Hematopoietic multipotent progenitor cell treated with erythropoietin and hydrocortisone succinate and interleukin-3 and kit ligand, for 4 days (in vitro differentiated cells): ENCODE measurements around the gene GALNT2.

Experiments
- DNase-seq: peaks from one replicate; pipeline ENCODE4 v3.0.0-alpha.2; 2015

Gene GALNT2

GRCh38 chr1:230073371-230074035 lies 6.5 kb downstream of the GALNT2 start:
- DNase-seq = peak; percentile 54

GRCh38 chr1:230074270-230074669 lies 7.2 kb downstream of the GALNT2 start:
- DNase-seq = peak; percentile 25

GRCh38 chr1:230074762-230075161 lies 7.7 kb downstream of the GALNT2 start:
- no peak for DNase-seq

- DNase-seq = peak; percentile 20
Measured at GRCh38 chr1:230076121-230076520, 9.1 kb downstream of the GALNT2 start.

- no peak for DNase-seq
Measured at GRCh38 chr1:230077011-230077410, 10.0 kb downstream of the GALNT2 start.

GRCh38 chr1:230077436-230078213 lies 10.6 kb downstream of the GALNT2 start:
- no peak for DNase-seq

- DNase-seq = no peak
Measured at GRCh38 chr1:230079199-230080024, 12.4 kb downstream of the GALNT2 start.

GRCh38 chr1:230080822-230081221 lies 13.8 kb downstream of the GALNT2 start:
- DNase-seq = no peak

- no peak for DNase-seq
Measured at GRCh38 chr1:230081751-230082150, 14.7 kb downstream of the GALNT2 start.

- DNase-seq = no peak
Measured at GRCh38 chr1:230082211-230082610, 15.2 kb downstream of the GALNT2 start.

- DNase-seq = no peak
Measured at GRCh38 chr1:230083053-230083452, 16.0 kb downstream of the GALNT2 start.

- DNase-seq = no peak
Measured at GRCh38 chr1:230083746-230084407, 16.8 kb downstream of the GALNT2 start.

GRCh38 chr1:230084408-230085177 lies 17.6 kb downstream of the GALNT2 start:
- peak; percentile 68 for DNase-seq

GRCh38 chr1:230085178-230085515 lies 18.1 kb downstream of the GALNT2 start:
- no peak for DNase-seq

- DNase-seq = no peak
Measured at GRCh38 chr1:230086151-230086550, 19.1 kb downstream of the GALNT2 start.

GRCh38 chr1:230087028-230087716 lies 20.1 kb downstream of the GALNT2 start:
- DNase-seq = peak; percentile 45

- DNase-seq = no peak
Measured at GRCh38 chr1:230087717-230088105, 20.7 kb downstream of the GALNT2 start.

GRCh38 chr1:230090194-230090711 lies 23.2 kb downstream of the GALNT2 start:
- DNase-seq = no peak

GRCh38 chr1:230091473-230092231 lies 24.6 kb downstream of the GALNT2 start:
- no peak for DNase-seq

GRCh38 chr1:230094746-230095145 lies 27.7 kb downstream of the GALNT2 start:
- DNase-seq = no peak

GRCh38 chr1:230095938-230096337 lies 28.9 kb downstream of the GALNT2 start:
- no peak for DNase-seq
